Mucosa of rectum (tissue), 2 donors: ENCODE measurements around the gene MORN5.

Experiments
- H3K27ac ChIP-seq, 2 donors: one replicate each; pipeline ENCODE4 v1.7.0; 2013; ENCODE audit warnings: inconsistent platforms in 2 of 2, low read depth in 2 of 2, low read length in 2 of 2
- H3K27me3 ChIP-seq, 2 donors: one replicate each; pipeline ENCODE4 v1.7.0; 2013; ENCODE audit warnings: low read length in 2 of 2; ENCODE audit not compliant: control insufficient read depth in 2 of 2, insufficient read depth in 2 of 2
- H3K36me3 ChIP-seq, 2 donors: one replicate each; pipeline ENCODE4 v1.7.0; 2013; ENCODE audit warnings: low read length in 2 of 2; ENCODE audit not compliant: control insufficient read depth in 2 of 2, insufficient read depth in 2 of 2
- H3K4me1 ChIP-seq, 2 donors: one replicate each; pipeline ENCODE4 v1.7.0; 2013; ENCODE audit warnings: low read length in 2 of 2, mild to moderate bottlenecking in 1 of 2; ENCODE audit not compliant: control insufficient read depth in 2 of 2, insufficient read depth in 2 of 2
- H3K4me3 ChIP-seq, 2 donors: one replicate each; pipeline ENCODE4 v1.7.0; 2013; ENCODE audit warnings: low read length in 2 of 2
- H3K9ac ChIP-seq, 2 donors: one replicate each; pipeline ENCODE4 v1.7.0; 2013; ENCODE audit warnings: low read length in 2 of 2, low read depth in 1 of 2, mild to moderate bottlenecking in 1 of 2
- H3K9me3 ChIP-seq, 2 donors: one replicate each; pipeline ENCODE4 v1.7.0; 2013; ENCODE audit warnings: low read length in 2 of 2; ENCODE audit not compliant: control insufficient read depth in 2 of 2
- donor health status: healthy.
- donor health status: Normal muscosa, but diverticular disease.

MORN5 gene

GRCh38 chr9:122188369-122188768 is 28.7 kb downstream of the MORN5 start:
- Histone ChIP-seq H3K9me3 (no peaks in the 10 kb centered on the region), H3K9ac (no peak overlapping the region), H3K27ac (no peak overlapping the region), H3K36me3 (no peaks in the 10 kb centered on the region), H3K4me3 (no peak overlapping the region), H3K4me1 (peaks cover 0 to 2% of the 10 kb centered on the region in 2 donors), H3K27me3 (no peaks in the 10 kb centered on the region)

DNA sequence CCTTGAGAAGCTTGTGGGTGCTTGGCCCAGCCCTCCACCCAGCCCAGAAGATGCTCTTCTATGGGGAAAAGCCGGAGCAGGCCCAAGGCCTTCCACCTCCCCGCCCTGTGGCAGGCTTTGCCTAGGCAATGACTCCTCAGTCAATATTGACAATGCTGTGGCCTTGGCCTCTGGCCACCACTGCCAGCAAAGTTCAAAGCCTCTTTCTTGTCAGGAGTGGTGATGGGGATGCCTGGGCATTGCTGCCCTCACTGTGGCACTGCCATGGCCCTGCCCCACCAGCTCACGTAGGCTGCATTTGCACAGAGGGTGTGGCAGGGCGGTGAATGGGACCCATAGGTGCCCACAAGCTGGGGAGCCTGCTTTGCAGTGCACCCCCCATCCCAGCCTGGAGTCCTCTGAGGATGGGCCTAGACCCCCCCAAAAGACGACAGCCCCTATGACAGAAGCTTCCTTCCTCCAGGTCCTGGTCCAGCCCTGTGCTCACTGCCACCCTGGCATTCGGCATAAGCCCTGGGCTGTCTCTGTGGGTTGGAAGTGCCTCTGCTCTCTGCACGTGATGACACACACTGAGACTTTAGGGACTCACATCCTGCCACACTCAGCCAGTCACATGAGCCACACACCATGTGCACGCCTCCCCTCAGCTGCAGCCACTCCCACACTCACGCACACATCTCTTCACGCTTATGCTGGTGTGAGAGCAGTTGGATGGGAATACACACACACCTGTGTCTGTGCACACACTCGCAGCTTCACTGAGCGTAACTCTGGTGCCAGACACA is 31.1 kb downstream of the MORN5 start:
- H3K9me3 ChIP-seq, result no peaks in the 10 kb centered on the region
- no peaks in the 10 kb centered on the region for H3K36me3 ChIP-seq
- H3K27ac ChIP-seq, result no peak overlapping the region
- no peaks in the 10 kb centered on the region for H3K27me3 ChIP-seq
- H3K4me3 ChIP-seq, result no peak overlapping the region
- H3K4me1 ChIP-seq, result peaks cover 0 to 2% of the 10 kb centered on the region in 2 donors
- H3K9ac ChIP-seq, result no peak overlapping the region

- H3K36me3 ChIP-seq, result no peaks in the 10 kb centered on the region
- no peaks in the 10 kb centered on the region for H3K9me3 ChIP-seq
- no peaks in the 10 kb centered on the region for H3K4me1 ChIP-seq
- no peak overlapping the region for H3K27ac ChIP-seq
- no peak overlapping the region for H3K4me3 ChIP-seq
- no peak overlapping the region for H3K9ac ChIP-seq
- H3K27me3 ChIP-seq, result no peaks in the 10 kb centered on the region
Measured at GRCh38 chr9:122191584-122191983, 31.9 kb downstream of the MORN5 start.

GRCh38 chr9:122192261-122192875 is 32.7 kb downstream of the MORN5 start:
- Histone ChIP-seq H3K27me3 (no peaks in the 10 kb centered on the region), H3K36me3 (no peaks in the 10 kb centered on the region), H3K9ac (no peak overlapping the region), H3K4me3 (no peak overlapping the region), H3K9me3 (no peaks in the 10 kb centered on the region), H3K4me1 (no peaks in the 10 kb centered on the region), H3K27ac (no peak overlapping the region)

DNA sequence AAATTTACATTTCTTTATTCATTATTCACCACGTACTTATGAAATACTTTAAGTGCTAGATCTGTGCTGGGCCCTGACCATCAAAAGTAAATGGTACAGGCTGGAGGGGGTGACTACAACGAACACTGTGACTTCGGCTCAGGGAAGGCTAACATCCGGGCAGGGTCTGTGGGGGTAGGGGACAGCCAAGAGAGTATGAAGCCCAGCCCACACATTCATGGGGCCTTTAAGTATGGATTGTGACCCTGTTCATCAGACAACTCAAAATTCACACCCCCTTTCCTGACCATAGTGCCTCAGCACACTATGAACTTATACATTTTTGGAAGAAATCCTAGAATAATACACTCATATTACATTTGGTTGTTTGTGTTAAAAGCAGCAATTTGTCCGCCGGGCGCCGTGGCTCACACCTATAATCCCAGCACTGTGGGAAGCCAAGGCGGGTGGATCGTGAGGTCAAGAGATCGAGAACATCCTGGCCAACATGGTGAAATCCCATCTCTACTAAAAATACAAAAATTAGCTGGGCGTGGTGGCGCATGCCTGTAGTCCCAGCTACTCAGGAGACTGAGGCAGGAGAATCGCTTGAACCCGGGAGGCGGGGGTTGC is 33.3 kb downstream of the MORN5 start:
- H3K4me1 ChIP-seq, result peaks cover 3% of the 10 kb centered on the region in 2 donors
- no peaks in the 10 kb centered on the region for H3K9me3 ChIP-seq
- no peak overlapping the region for H3K4me3 ChIP-seq
- no peak overlapping the region for H3K27ac ChIP-seq
- no peaks in the 10 kb centered on the region for H3K36me3 ChIP-seq
- H3K9ac ChIP-seq, result no peak overlapping the region
- H3K27me3 ChIP-seq, result no peaks in the 10 kb centered on the region

DNA sequence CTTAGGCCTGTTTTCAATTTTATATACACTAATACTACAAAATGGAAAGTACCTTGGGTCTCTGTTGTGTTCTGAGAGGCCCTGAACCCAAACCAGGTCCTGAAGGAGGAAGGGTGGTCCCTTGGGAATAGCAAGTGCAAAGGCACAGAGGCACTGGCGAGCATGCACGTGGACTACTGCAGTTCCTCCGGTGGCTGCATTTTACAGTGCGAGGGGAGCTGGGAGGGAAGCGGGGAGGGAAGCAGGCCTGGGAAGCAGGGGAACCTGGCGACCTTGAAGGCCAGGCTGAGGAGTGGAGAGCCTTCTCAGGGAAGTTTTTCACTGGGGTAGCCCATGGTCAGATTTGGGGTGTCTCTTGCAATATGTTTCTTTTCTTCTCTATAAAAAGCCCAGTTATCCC is 33.9 kb downstream of the MORN5 start:
- Histone ChIP-seq H3K4me3 (no peak overlapping the region), H3K4me1 (peaks cover 3% of the 10 kb centered on the region in 2 donors), H3K36me3 (no peaks in the 10 kb centered on the region), H3K27ac (no peak overlapping the region), H3K9me3 (no peaks in the 10 kb centered on the region), H3K9ac (no peak overlapping the region), H3K27me3 (no peaks in the 10 kb centered on the region)

- Histone ChIP-seq H3K9me3 (no peaks in the 10 kb centered on the region), H3K36me3 (no peaks in the 10 kb centered on the region), H3K4me1 (peaks cover 3% of the 10 kb centered on the region in 2 donors), H3K9ac (no peak overlapping the region), H3K4me3 (no peak overlapping the region), H3K27me3 (no peaks in the 10 kb centered on the region), H3K27ac (no peak overlapping the region)
Measured at GRCh38 chr9:122195875-122196274, 36.2 kb downstream of the MORN5 start.

GRCh38 chr9:122197426-122197825 is 37.7 kb downstream of the MORN5 start:
- no peaks in the 10 kb centered on the region for H3K9me3 ChIP-seq
- H3K9ac ChIP-seq, result no peak overlapping the region
- no peaks in the 10 kb centered on the region for H3K36me3 ChIP-seq
- no peak overlapping the region for H3K4me3 ChIP-seq
- H3K27ac ChIP-seq, result no peak overlapping the region
- no peaks in the 10 kb centered on the region for H3K27me3 ChIP-seq
- H3K4me1 ChIP-seq, result peaks cover 3% of the 10 kb centered on the region in 2 donors

DNA sequence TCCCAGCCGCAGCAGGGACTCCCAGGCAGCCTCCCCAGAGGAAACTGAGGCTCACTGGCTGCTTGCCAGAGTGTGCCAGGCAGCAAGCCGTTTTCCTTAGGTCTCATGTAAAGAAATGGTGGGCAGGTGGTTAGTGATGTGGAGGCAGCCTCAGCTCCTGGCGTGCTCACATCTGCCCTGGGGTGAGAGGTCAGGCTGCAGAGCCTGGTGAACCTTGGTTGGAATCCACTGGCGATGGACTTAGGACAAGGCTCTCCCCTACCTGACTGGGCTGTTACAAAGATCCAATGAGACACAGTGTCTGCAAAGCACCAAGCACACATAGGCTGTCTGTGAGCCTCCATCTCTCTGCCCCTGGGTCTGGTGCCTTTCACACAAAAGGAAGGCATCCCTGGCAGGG is 38.2 kb downstream of the MORN5 start:
- no peaks in the 10 kb centered on the region for H3K9me3 ChIP-seq
- no peak overlapping the region for H3K9ac ChIP-seq
- H3K4me3 ChIP-seq, result no peak overlapping the region
- peaks cover 3% of the 10 kb centered on the region in 2 donors for H3K4me1 ChIP-seq
- H3K36me3 ChIP-seq, result no peaks in the 10 kb centered on the region
- no peak overlapping the region for H3K27ac ChIP-seq
- H3K27me3 ChIP-seq, result no peaks in the 10 kb centered on the region

DNA sequence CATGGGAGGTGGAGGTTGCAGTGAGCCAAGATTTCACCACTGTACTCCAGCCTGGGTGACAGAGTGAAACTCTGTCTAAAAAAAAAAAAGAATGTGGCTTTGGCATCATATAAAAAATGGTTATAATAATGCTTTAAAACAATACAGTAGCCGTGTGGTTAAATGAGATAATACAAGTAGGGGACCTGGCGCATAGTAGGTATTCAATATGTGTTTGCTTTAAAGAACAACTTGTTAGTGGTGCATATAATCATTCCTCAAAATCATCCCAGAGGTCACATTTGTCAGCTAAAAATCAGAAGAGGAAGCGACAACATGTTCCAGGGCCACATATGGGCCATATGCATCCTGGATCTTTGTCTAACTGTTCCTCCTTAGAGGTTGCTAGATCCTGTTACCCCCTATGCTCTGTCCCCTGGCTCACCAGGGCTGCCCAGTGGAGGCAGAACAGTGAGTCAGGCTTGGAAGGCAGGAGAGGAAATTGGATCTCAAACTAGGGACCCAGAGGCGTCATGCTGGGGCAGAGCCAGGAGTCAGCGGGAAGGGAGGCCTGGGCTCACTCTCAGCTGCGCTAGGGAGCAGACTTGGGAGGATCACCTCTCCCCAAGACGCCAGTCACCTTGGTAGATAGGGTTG is 41.4 kb downstream of the MORN5 start:
- no peak overlapping the region for H3K9ac ChIP-seq
- H3K27ac ChIP-seq, result no peak overlapping the region
- H3K27me3 ChIP-seq, result no peaks in the 10 kb centered on the region
- H3K36me3 ChIP-seq, result no peaks in the 10 kb centered on the region
- no peaks in the 10 kb centered on the region for H3K9me3 ChIP-seq
- H3K4me1 ChIP-seq, result peaks cover 3% of the 10 kb centered on the region in 2 donors
- H3K4me3 ChIP-seq, result no peak overlapping the region
